SK-N-SH (cell line): ENCODE results near the gene OXTR. TPM values are rescaled to one million over a fixed set of nuclear protein-coding genes. Genes with fewer than 3 reads are reported as not detected.
A peak's percentile ranks its signal among the peaks of the same experiment; 100 is the strongest.

Experiments
- CHD2 ChIP-seq: fragments of 150-350 bp; IDR thresholded peaks from 2 replicates; pipeline ENCODE4 v1.6.1; 2018; ENCODE audit warnings: low read length; ENCODE audit not compliant: partially characterized antibody
- FOSL2 ChIP-seq: IDR thresholded peaks from 2 replicates; pipeline ENCODE4 v1.4.0; 2012; ENCODE audit warnings: low read depth, mild to moderate bottlenecking, moderate library complexity, borderline replicate concordance
- JUND ChIP-seq: IDR thresholded peaks from 2 replicates; pipeline ENCODE4 v1.4.0; 2012
- MEF2A ChIP-seq: IDR thresholded peaks from 2 replicates; pipeline ENCODE4 v1.4.0; 2012; ENCODE audit warnings: low read depth, borderline replicate concordance
- NRF1 ChIP-seq: IDR thresholded peaks from 2 replicates; pipeline ENCODE4 v1.6.1; 2012; ENCODE audit warnings: low read depth, mild to moderate bottlenecking, low read length
- POLR2AphosphoS5 ChIP-seq: IDR thresholded peaks from 2 replicates; pipeline ENCODE4 v1.6.1; 2012; ENCODE audit warnings: low read depth, low read length
- RCOR1 ChIP-seq: fragments of 150-350 bp; IDR thresholded peaks from 2 replicates; pipeline ENCODE4 v1.6.1; 2017; ENCODE audit warnings: antibody characterized with exemption, low read length
- RFX5 ChIP-seq: IDR thresholded peaks from 2 replicates; pipeline ENCODE4 v1.6.1; 2012; ENCODE audit warnings: mild to moderate bottlenecking, improper control_type of control experiment, low read length
- RXRA ChIP-seq: IDR thresholded peaks from 2 replicates; pipeline ENCODE4 v1.4.0; 2012; ENCODE audit warnings: low read depth, mild to moderate bottlenecking, borderline replicate concordance
- SIN3A ChIP-seq: IDR thresholded peaks from 2 replicates; pipeline ENCODE4 v1.6.1; 2012; ENCODE audit warnings: low read depth, mild to moderate bottlenecking, low read length, moderate library complexity, borderline replicate concordance
- TCF12 ChIP-seq: IDR thresholded peaks from 2 replicates; pipeline ENCODE4 v1.4.0; 2012
- ZBTB33 ChIP-seq: IDR thresholded peaks from 2 replicates; pipeline ENCODE4 v1.4.0; 2012; ENCODE audit warnings: low read depth, borderline replicate concordance
- polyA plus RNA-seq, 3 experiments: library from polyadenylated mRNA; depleted of rRNA; stranded (reverse); fragments of >200 nt; gene quantifications; 2 replicates each; pipeline ENCODE4 v1.2.3, GENCODE V29; 2012
- TF ChIP-seq, protein P1 (sequence below): fragments of 150-350 bp; IDR thresholded peaks from 2 replicates; pipeline ENCODE4 v1.6.1; 2017; ENCODE audit warnings: antibody characterized with exemption, low read length, low read depth, borderline replicate concordance
- TF ChIP-seq, protein P2 (sequence below): fragments of 200-600 bp; sonication (generic); IDR thresholded peaks from 2 replicates; pipeline ENCODE4 v1.6.1; 2017; ENCODE audit warnings: antibody characterized with exemption, mild to moderate bottlenecking, moderate library complexity
- TF ChIP-seq, protein P3 (sequence below): IDR thresholded peaks from 2 replicates; pipeline ENCODE4 v1.4.0; 2012; ENCODE audit warnings: low read depth
- TF ChIP-seq, protein P4 (sequence below): IDR thresholded peaks from 2 replicates; pipeline ENCODE4; 2012
- TF ChIP-seq, protein P5 (sequence below): IDR thresholded peaks from 2 replicates; pipeline ENCODE4 v1.4.0; 2012; ENCODE audit warnings: low read depth, borderline replicate concordance

The OXTR gene
- polyA plus RNA-seq, 1 of the 3 experiments (the other 2 are of a cell fraction): 1.8 TPM

GRCh38 chr3:8739757-8740504 lies 29.5 kb downstream of the OXTR start (continued):
- TF ChIP-seq ZBTB33 (no peak), MEF2A (no peak), SIN3A (no peak), FOSL2 (peak; percentile 87; the same call in 1 of the 2 replicates), CHD2 (no peak), TCF12 (peak; percentile 73), RXRA (peak; percentile 70; the same call in 1 of the 2 replicates), NRF1 (no peak), POLR2AphosphoS5 (no peak), RCOR1 (no peak), RFX5 (no peak), JUND (peak; percentile 77)
- TF ChIP-seq, protein P1, sequence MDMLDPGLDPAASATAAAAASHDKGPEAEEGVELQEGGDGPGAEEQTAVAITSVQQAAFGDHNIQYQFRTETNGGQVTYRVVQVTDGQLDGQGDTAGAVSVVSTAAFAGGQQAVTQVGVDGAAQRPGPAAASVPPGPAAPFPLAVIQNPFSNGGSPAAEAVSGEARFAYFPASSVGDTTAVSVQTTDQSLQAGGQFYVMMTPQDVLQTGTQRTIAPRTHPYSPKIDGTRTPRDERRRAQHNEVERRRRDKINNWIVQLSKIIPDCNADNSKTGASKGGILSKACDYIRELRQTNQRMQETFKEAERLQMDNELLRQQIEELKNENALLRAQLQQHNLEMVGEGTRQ: no peak
- TF ChIP-seq, protein P2, sequence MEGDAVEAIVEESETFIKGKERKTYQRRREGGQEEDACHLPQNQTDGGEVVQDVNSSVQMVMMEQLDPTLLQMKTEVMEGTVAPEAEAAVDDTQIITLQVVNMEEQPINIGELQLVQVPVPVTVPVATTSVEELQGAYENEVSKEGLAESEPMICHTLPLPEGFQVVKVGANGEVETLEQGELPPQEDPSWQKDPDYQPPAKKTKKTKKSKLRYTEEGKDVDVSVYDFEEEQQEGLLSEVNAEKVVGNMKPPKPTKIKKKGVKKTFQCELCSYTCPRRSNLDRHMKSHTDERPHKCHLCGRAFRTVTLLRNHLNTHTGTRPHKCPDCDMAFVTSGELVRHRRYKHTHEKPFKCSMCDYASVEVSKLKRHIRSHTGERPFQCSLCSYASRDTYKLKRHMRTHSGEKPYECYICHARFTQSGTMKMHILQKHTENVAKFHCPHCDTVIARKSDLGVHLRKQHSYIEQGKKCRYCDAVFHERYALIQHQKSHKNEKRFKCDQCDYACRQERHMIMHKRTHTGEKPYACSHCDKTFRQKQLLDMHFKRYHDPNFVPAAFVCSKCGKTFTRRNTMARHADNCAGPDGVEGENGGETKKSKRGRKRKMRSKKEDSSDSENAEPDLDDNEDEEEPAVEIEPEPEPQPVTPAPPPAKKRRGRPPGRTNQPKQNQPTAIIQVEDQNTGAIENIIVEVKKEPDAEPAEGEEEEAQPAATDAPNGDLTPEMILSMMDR: no peak
- TF ChIP-seq, protein P3, sequence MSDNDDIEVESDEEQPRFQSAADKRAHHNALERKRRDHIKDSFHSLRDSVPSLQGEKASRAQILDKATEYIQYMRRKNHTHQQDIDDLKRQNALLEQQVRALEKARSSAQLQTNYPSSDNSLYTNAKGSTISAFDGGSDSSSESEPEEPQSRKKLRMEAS: no peak
- TF ChIP-seq, protein P4, sequence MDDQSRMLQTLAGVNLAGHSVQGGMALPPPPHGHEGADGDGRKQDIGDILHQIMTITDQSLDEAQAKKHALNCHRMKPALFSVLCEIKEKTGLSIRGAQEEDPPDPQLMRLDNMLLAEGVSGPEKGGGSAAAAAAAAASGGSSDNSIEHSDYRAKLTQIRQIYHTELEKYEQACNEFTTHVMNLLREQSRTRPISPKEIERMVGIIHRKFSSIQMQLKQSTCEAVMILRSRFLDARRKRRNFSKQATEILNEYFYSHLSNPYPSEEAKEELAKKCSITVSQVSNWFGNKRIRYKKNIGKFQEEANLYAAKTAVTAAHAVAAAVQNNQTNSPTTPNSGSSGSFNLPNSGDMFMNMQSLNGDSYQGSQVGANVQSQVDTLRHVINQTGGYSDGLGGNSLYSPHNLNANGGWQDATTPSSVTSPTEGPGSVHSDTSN: peak; percentile 50
- TF ChIP-seq, protein P5, sequence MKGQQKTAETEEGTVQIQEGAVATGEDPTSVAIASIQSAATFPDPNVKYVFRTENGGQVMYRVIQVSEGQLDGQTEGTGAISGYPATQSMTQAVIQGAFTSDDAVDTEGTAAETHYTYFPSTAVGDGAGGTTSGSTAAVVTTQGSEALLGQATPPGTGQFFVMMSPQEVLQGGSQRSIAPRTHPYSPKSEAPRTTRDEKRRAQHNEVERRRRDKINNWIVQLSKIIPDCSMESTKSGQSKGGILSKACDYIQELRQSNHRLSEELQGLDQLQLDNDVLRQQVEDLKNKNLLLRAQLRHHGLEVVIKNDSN: no peak
